Uterus (tissue), 2 donors: ENCODE results near the gene CFAP92.

Experiments
- POLR2A ChIP-seq, 2 donors: fragments of 450-650 bp; IDR thresholded peaks; one replicate each; pipeline ENCODE4 v1.6.1; 2016; ENCODE audit warnings: antibody characterized with exemption in 2 of 2, mild to moderate bottlenecking in 1 of 2, moderate library complexity in 1 of 2
- TF ChIP-seq, protein P1 (sequence below), 4 experiments: fragments of 200-600 bp in 2 of 4; fragments of 450-650 bp in 2 of 4; sonication (generic) in 2 of 4; IDR thresholded peaks; one replicate each; pipeline ENCODE4 v1.5.1; 2016 to 2019; ENCODE audit warnings: antibody characterized with exemption in 4 of 4, mild to moderate bottlenecking in 2 of 4, moderate library complexity in 1 of 4

DNA sequence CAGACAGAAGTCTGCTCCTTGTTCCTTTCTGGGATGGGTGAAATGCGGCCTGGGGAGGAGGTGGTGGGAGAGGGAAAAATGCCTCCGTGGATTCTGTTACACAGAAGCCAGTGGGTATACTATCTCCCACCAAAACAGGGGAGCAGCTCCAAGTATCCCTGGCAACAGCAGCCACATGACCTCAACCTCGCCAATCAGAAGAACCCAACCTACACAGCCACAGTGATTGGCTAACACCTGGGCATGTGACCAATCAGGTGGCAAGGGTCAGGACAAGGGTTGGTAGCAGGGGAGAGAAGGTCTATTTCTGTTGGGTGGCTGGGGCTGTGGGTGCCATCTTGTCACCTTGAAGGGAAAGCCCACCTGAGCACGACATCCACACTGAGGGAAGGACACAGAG, 123.5 kb downstream of the CFAP92 start:
- TF ChIP-seq POLR2A (IDR thresholded peaks at IDR 0.05): no peak
- TF ChIP-seq, protein P1, sequence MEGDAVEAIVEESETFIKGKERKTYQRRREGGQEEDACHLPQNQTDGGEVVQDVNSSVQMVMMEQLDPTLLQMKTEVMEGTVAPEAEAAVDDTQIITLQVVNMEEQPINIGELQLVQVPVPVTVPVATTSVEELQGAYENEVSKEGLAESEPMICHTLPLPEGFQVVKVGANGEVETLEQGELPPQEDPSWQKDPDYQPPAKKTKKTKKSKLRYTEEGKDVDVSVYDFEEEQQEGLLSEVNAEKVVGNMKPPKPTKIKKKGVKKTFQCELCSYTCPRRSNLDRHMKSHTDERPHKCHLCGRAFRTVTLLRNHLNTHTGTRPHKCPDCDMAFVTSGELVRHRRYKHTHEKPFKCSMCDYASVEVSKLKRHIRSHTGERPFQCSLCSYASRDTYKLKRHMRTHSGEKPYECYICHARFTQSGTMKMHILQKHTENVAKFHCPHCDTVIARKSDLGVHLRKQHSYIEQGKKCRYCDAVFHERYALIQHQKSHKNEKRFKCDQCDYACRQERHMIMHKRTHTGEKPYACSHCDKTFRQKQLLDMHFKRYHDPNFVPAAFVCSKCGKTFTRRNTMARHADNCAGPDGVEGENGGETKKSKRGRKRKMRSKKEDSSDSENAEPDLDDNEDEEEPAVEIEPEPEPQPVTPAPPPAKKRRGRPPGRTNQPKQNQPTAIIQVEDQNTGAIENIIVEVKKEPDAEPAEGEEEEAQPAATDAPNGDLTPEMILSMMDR (IDR thresholded peaks at IDR 0.05): no peak
